Neural progenitor cell (in vitro differentiated cells): ENCODE measurements around the gene C9orf50.

Experiments used
- EZH2 ChIP-seq: fragments of 200-600 bp; sonication (generic); IDR thresholded peaks from 2 replicates; pipeline ENCODE4 v1.6.1; 2017; ENCODE audit warnings: antibody characterized with exemption, mild to moderate bottlenecking, moderate library complexity
- EZH2phosphoT487 ChIP-seq: fragments of 200-600 bp; sonication (generic); IDR thresholded peaks from 2 replicates; pipeline ENCODE4 v1.6.1; 2017; ENCODE audit warnings: antibody characterized with exemption
- TF ChIP-seq, protein P1 (sequence below): fragments of 200-600 bp; sonication (generic); IDR thresholded peaks from 2 replicates; pipeline ENCODE4 v1.5.1; 2017; ENCODE audit warnings: antibody characterized with exemption, mild to moderate bottlenecking

DNA sequence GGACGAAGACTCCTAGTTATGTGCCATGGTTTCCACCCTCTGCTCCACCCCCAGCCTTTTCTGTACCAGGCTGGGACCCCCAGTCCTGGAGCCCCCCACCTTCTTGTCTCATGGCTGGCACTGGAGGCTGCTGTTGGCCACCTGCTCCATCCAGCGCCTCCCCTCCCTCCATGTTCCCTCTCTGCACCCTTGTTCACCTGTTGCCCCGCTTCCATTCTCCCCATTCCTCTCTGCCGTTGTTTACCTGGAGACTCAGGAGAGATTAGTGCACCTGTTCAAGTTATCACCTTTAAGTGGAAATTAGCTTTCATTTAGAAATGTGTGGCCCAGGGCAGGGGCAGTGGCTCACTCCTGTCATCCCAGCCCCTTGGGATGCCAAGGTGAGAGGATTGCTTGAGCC, 12.3 kb upstream of the C9orf50 start:
- TF ChIP-seq, protein P1, sequence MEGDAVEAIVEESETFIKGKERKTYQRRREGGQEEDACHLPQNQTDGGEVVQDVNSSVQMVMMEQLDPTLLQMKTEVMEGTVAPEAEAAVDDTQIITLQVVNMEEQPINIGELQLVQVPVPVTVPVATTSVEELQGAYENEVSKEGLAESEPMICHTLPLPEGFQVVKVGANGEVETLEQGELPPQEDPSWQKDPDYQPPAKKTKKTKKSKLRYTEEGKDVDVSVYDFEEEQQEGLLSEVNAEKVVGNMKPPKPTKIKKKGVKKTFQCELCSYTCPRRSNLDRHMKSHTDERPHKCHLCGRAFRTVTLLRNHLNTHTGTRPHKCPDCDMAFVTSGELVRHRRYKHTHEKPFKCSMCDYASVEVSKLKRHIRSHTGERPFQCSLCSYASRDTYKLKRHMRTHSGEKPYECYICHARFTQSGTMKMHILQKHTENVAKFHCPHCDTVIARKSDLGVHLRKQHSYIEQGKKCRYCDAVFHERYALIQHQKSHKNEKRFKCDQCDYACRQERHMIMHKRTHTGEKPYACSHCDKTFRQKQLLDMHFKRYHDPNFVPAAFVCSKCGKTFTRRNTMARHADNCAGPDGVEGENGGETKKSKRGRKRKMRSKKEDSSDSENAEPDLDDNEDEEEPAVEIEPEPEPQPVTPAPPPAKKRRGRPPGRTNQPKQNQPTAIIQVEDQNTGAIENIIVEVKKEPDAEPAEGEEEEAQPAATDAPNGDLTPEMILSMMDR = no peak
- TF ChIP-seq EZH2 = no peak
- TF ChIP-seq EZH2phosphoT487 = no peak
